ENCODE results near the gene EIF3L.

DNA sequence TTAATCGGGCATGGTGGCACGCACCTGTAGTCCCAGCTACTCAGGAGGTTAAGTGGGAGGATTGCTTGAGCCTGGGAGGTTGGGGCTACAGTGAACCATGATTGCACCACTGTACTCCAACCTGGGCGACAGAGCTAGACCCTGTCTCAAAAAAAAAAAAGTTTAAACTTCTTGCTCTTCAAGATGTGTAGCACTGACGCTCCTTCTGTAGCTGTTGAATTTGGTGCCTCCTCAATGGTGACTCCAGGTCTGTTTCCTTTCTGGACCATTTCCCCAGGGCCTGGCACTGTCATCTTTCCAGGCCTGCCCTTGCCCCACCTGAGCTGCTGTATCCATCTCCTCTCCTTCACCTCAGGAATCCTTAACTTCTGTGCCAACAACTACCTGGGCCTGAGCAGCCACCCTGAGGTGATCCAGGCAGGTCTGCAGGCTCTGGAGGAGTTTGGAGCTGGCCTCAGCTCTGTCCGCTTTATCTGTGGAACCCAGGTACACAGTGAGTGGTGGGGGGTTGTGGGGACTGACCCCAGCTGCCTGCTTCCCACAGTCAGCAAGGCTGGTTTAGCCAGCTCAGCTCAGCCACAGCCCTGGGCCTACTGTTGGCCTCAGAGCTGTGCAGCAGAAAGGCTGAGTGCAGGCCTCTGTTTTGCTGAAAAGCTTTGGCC lies 39.4 kb upstream of the EIF3L start:
- TF ChIP-seq POLR2A (IDR thresholded peaks at IDR 0.05; ENCODE audit: low read depth, low read length) = no peak
- no peak for TF ChIP-seq POLR2AphosphoS5 (IDR thresholded peaks at IDR 0.05; ENCODE audit: low read depth, low read length)
- no peak for TF ChIP-seq TAF1 (IDR thresholded peaks at IDR 0.05; ENCODE audit: low read depth, low read length)
- TF ChIP-seq SPI1 (IDR thresholded peaks at IDR 0.05; ENCODE audit: low read depth, low read length) = no peak
